Spleen (tissue), 7 donors: ENCODE measurements around the gene NTN1.

Experiments
- CTCF ChIP-seq, 11 experiments: fragments of 200-600 bp in 7 of 11; fragments of 450-650 bp in 4 of 11; sonication (generic) in 4 of 11; IDR thresholded peaks in 8 of 11; conservative IDR thresholded peaks in 3 of 11; 1 replicate in 7 of 11; 2 replicates in 4 of 11; pipeline versions ENCODE4 v1.4.0 to v1.8.0; 2016 to 2021; ENCODE audit warnings: antibody characterized with exemption in 11 of 11, inconsistent platforms in 4 of 11, mild to moderate bottlenecking in 1 of 11
- POLR2A ChIP-seq, 3 donors: fragments of 450-650 bp; IDR thresholded peaks; one replicate each; pipeline ENCODE4 v1.5.1; 2017; ENCODE audit warnings: antibody characterized with exemption in 3 of 3, mild to moderate bottlenecking in 1 of 3
- POLR2AphosphoS5 ChIP-seq, 3 donors: sonication (generic); formaldehyde crosslinking; IDR thresholded peaks; one replicate each; pipeline ENCODE4 v1.5.1; 2017; ENCODE audit warnings: antibody characterized with exemption in 3 of 3
- donor health status: DM: no; HTN: no; CAD: no; lungs with moderate emphysema.
- donor health status: DM: no; HTN: no; CAD: no.
- donor health status: DM: no; HTN: no; CAD: no.

DNA sequence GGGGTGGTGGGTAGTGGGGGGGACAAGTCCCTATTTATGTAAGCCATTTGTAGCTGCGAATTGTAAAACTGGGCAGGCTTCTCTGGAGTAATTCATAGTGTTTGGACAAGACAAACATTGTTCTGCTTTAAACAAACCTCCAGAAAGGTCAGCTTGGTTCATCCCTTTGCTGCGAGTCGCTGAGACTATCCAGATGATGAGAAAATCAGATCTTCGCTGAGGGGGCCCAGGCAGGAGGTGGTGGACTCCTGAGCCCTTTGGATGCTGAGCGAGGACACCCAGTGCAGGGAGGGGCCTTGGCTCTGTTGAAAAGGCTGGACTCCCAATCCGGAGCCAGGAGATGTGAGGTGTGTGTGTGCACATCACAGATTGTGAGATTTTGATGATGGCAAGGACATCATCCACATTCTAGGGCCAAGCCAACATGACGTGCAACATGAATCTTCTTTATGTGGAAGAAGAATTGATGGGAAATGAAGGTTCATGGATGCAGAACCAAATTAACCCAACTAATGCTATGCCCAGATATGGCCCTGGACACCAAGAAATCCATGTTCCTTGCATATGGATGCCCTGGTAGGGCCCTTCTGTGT is 15.0 kb upstream of the NTN1 start:
- TF ChIP-seq CTCF (IDR thresholded peaks at IDR 0.05 in 8 of 11, conservative IDR thresholded peaks at IDR 0.05 in 3 of 11) = no peak
- TF ChIP-seq POLR2A (IDR thresholded peaks at IDR 0.05) = no peak
- TF ChIP-seq POLR2AphosphoS5 (IDR thresholded peaks at IDR 0.05) = no peak
